ENCODE data around the gene ALKBH8.
"Not testable (repeated sequence)": the region's sequence is repeated elsewhere in the genome, so short reads cannot be mapped to it uniquely, and the experiment has no call there.

Gene ALKBH8, protein sequence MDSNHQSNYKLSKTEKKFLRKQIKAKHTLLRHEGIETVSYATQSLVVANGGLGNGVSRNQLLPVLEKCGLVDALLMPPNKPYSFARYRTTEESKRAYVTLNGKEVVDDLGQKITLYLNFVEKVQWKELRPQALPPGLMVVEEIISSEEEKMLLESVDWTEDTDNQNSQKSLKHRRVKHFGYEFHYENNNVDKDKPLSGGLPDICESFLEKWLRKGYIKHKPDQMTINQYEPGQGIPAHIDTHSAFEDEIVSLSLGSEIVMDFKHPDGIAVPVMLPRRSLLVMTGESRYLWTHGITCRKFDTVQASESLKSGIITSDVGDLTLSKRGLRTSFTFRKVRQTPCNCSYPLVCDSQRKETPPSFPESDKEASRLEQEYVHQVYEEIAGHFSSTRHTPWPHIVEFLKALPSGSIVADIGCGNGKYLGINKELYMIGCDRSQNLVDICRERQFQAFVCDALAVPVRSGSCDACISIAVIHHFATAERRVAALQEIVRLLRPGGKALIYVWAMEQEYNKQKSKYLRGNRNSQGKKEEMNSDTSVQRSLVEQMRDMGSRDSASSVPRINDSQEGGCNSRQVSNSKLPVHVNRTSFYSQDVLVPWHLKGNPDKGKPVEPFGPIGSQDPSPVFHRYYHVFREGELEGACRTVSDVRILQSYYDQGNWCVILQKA

DNA sequence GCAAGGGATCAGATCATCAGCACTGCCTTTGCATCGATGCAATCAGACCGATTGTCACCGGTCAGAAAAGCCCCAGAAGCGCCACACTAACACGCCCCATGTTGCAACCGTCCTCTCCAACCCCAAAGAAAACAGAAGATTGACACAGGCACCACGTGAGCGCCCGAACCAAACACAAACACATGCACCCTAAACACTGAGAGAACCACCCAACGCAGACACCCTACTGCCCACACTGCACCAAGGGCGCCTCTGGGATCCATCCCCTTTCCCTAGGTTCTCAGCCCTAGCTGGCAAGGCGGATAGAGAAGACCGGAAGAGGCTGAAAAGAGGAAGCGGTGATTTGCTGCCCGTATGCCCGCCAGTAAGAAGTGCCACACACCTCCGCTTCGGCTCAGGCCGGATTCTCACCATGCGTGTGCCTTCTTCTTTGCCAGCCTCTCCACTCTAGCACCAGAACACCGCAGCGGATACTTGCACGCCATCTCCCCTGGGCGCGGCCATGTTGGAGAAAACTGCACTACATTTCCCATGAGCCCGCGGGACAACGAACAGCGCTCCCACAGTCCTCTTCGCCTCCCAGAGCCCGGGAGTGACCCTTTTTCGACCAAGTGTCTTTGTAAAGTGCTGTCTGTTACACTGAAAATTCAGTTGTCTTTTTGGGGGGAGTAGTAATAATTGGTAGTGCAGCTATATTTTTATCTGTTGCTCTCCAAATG lies at the start of gene ALKBH8:
Gene ALKBH8, minus strand, starts transcription at position 517 of the 719 bp plus-strand sequence. CDS start 4,842 bp downstream, outside the sequence.
- DNase-seq, result peak; percentile 75

DNA sequence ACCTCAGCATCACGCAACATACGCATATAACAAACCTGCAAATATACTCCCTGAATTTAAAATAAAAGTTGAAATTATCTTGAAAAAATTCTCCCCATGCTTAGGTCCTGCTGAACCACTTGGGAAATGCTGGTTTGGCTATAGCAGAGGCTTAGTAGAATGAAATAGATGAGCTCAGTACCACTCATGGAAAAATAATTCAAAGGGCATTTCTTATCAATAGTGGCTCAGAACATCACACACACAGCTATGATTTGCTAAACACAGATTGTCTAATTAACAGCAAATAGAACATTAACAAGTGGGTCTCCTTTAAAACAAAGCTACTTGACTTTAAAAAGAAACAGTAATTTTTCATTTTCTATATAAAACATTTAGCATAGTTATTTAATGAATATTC lies 46.9 kb upstream of the ALKBH8 start:
- no peak for DNase-seq

DNA sequence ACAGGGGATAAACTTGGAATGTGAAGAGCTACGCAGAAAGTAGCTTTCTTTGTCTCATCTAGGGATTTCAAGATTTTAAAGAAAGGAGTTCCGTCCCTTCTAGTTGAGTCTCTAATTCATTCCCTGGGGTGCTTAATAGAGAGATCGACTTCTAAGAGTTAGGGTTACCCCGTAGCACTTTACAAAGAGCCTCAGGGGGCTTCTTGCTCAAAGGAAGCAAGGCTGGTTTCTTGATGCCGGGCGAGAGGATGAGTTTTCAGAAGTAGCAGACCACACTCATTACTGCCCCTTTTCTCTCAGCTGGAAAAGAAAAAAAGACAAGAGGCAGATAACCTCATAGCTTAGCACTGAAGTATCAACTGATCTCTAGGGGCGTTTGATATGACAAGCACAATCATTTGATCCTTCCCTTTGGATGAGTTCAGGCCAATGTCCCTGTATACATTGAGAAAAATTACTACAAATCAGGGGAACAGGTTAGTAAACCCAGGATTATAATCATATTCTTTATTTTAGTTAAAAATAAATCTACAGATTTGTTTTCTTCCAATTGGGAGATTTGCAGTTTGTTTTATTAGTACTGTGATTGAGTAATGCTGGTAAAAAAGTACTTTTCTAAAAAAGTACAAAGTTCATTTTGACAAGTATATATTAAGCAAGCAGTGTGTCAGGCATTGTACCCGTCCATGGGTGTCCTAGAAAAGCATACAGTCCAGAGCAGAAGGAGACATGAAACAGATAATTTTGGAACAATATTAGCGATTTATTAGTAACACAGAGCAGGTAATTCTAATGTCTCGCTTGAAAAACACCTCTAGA lies 44.1 kb upstream of the ALKBH8 start:
- DNase-seq, result no peak

DNA sequence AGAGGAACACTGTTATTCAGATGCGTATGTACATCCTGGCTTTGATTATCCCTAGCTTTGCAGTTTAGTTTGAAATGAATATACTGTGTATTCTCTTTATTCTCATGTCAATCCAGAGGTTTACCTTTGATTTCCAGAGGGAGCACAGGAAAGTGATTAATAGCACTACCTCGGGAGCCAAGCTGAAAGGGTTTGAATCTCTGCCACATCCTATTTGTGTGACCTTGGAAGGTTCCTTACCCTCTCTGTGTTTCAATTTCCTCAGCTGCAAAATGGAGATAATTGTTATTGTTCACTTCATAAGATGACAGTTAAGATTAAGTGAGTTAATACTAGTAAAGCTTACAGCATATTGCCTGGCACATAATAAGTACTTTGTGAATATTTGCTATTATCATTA lies 43.3 kb upstream of the ALKBH8 start:
- no peak for DNase-seq

DNA sequence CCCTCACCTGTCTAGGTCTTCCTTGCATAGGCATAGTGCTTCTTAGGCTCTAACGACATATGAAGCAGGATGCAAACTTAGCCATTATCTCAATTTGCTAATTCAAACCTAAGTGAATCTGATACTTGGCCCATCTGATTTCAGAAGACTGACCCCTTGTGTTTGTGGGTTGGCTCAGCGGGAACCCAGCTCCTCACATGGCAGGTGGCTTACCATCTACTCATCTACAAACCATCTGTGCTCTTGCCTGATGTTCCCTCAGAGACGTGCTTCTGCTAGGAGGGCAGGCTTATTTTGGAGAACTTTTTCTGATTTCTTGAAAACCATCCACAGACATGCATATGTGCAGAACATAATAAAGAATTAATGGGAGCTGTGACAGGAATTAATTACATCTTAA lies 40.6 kb upstream of the ALKBH8 start:
- no peak for DNase-seq

DNA sequence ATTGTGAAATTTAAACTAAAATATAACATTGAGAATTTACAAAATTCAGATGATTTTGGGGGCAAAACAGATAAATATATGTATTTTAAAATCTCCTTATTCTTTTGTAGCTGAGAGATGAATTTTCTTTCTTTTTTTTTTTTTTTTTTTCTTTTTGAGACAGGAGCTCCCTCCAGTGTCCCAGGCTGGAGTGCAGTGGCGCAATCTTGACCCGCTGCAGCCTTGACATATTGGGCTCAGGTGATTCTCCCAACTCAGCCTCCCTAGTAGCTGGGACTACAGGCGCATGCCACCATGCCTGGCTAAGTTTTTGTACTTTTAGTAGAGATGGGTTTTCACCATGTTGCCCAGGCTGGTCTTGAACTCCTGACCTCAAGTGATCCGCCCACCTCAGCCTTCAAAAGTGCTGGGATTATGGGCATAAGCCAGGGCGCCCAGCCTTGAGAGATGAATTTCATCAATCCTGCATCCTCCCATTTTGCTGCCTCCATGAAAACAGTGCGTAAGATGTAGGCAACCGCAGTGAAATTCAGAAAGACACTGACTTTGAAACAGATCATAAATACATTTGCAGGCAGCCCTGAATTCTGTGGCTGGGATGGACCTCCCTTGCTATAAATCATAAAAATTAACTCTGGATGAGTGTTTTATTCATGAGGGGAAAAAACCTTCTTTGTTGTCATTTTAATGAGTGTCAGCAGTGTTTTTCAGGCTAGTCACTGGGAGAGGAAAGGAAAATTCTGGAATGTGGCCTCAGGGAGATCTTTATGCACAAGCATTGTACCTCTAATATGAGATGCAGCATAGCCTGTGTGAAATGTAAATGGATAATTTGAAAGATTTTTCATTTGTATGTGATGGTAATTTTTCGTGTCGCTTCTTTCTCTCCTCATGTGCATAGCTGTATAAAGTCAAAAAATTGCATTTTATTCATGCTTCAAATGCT lies 39.8 kb upstream of the ALKBH8 start:
- no peak for DNase-seq

DNA sequence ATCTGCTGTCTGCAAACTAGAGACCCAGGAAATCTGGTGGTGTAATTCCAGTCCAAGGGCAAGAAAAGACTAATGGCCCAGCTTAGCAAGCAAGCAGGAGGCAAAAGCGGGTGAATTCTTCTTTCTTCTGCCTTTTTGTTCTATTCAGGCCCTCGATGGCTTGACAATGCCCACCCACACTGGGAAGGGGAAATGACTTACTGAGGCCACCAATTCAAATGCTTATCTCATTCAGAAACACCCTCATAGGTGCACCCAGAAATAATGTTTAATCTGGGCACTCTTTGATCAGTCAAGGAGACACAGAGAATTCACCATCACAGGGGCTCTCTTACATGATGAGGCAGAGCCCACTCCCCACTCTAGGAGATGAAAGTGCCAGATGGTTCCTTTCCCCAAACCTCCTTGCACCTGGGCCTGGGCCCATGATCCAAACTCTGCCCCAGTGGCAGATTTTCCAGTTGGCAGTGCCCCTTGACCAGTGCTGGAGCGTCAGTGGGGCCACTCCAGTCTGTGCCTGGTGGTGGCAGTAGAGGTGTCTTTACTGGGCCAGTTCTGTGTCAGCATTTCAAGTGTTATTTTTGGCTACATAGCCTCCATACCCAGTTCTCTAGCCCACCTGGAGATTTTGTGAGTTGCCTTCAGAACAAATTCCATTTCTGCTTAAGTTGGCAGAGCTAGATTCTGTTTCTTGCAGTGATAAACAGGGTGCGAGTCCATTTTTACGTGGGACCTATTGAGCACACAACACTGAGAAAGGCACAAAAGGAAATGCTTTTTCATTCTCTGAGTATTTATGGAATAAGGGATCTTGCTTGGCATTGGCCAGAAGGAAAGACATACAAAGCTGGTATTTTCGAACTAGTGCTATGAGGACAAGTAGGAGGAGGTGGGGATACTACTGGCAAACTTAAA lies 32.9 kb upstream of the ALKBH8 start:
- no peak for DNase-seq

DNA sequence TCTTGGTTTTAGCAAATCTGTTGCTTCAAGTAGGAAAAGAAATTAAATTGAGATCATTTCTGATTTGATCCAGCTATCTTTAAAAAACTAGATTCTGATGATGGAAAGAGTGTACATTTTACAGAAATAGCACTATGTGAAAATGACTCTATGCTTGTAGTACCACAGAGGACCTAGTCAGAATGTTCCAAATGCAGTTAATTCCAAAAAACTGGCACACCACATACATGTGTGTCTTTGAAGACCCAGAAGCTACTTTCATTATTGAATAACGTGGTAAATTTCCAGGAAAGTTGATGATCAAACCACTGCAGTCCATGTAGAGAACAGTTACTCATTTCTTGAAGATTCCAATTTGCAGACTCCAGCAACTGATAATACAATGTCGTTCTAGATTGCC lies 29.2 kb upstream of the ALKBH8 start:
- no peak for DNase-seq

DNA sequence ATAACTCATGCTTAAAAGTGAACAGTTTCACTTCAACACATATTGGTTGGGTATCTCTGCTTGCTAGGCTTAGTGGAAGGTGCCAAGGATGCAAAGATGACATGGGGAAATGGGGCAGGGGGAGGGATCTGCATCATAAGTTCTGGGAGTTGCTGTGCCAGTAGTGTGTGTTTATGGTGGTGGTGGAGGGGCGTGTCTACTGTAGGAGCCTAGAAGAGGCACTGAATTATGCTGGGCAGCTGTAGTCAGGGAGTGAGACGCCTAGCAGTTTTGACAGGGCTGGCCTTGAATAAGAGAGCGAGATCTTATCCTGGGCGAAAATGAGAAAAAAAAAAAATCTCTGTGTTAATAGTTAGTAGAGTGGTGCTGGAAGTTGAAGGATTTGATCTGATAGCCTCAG lies 28.4 kb upstream of the ALKBH8 start:
- DNase-seq, result no peak

DNA sequence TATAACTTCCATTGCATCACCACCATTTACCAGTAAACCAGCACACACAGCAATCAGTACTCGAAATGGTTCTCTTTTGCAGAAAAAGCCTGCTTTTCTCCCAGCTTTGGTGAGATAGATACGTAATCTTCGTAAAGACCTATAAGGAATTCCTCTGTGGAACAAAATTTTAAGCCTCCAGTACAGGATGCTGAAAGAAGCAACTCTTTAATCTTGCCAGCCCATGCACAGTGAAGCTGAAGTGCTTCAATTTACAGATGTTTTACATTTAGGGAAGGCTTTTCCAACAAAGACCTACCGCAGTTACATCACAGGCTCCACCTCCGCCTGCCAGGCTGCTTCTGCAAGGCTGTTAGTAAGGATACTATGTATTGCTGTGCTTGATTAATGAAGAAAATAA lies 27.3 kb upstream of the ALKBH8 start:
- DNase-seq, result no peak

DNA sequence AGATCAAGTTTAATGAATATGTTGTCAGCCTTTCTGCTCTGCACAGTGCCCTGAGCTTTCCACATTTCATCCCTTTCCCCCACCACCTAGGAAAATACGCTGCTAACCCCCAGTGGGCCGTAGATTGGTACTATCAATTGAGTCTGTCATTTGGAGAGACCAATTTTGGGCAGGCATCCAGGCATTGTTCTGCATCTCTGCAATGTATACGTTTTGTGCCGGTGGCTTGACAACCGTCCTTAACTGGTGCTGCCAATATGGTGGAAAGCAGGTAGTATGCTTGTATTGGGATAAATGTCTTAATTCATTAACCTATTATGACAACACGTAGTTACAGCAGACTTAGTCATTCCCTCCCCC lies 26.7 kb upstream of the ALKBH8 start:
- no peak for DNase-seq

DNA sequence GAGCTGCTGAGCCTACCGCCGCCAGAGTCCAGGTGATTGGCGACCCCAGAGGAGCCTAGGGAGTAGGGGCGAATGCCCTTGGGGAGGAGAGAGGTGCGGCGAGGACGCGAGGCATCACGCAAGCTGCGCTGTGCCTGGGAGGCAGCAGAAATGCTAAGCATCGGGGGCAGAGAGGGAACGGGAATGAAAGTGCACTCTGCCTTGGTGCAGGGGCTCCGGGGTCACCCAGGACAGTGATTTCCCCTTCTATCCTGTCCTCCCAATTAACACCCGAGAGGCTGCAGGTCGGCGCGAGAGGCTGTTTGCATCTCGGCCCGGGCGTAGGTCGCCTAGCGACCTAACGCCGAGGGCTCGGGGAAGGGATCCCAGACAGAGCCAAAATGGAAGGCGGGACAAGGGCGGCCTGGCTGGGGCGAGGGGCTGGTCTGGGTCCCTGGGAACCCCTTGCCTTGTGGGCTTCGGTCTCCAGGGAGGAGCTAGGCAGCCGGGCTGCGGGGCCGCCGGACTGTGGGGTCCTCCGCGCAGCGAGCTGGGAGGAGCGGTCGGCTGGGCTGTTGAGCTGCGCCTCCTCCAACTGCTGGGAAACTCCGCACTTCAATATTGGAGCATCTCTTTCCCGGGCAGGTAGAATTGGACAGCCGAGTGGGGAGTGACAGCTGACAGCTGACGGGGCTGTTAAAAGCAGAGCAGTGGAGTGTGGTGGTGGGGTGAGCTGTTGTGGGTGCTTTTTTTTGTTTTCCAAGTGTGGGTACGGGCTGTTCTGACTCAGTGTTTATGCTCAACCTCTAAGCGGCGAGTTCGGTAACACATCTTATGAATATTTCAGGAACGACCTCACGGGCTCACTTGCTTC lies 26.1 kb upstream of the ALKBH8 start:
- peak; percentile 10 for DNase-seq

DNA sequence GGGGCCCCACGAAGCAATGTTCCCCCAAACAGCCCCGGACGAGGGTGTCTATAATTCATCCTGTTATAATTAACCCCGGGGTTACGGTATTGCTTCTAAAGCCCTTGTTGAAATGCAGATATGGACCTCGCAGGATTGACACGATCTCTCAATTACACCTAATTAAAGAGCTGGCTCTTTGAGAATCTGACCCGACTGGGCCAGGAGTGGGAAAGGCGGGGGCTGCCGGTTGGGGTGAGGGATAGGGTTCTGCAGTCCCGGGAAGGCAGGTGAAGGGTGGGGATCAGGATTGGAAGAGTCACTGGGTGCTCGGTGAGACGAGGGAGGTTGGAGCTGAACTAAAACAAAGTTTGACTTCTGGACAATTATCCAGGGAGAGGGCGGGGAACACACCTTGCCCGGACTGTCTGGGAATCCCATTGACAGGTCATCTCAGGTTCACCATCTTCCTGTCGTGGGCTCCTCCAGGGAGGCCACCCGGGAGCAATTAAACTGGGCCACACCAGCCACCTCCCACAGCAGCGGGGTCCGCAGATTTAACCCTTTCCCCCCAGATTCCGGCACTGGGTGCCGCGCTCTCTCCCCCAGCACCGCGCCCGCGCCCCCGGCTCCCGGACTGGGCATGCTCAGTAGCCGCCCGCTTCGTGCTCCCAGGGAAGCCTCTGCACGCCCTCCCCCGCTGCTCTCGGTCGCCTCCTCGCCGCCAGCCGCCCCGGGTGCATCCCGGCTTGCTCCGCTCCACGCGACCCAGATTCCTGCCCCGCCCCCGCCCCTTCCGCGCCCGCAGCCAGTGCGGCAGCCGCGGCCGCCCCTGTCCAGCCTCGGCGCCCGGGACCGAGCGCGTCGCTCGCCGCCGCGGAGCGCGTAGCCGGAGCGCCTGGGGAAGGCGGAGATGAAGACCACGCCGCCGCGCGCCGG lies 25.2 kb upstream of the ALKBH8 start, which contains the start of gene ELMOD1:
Gene ELMOD1, plus strand, starts transcription at position 688 of the 918 bp plus-strand sequence. CDS start 27,043 bp downstream, outside the sequence.
- peak; percentile 8 for DNase-seq

DNA sequence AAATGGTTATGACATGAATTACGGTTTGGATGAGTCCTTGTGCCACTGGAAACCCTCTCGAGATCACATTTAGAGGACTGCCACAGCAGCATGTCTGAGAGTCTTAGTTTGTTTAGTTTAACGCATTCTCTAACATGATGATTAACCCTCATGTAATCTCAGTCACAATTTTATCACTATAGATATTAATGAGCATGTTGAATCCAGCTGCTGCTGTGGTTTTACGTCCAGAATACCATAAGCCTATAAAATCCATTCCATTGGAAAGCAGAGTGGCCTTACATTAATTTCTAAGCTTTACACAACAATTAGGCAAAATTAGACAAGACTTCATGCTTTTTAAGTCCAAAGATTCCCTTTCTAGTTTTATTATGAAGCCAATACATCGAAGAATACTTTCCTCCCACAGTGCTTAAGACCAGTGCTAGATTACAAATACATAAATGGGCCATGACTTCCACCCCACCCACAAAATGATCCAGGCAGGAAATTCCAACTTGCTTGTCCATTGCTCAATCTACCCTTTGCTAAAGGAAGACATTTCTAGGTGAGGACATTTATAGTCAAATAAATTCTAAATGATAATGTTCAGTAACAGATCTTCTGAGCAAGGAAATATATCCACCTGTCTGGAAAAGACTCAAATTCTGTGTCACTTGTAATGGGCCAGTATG lies 21.9 kb upstream of the ALKBH8 start:
- DNase-seq, result no peak

DNA sequence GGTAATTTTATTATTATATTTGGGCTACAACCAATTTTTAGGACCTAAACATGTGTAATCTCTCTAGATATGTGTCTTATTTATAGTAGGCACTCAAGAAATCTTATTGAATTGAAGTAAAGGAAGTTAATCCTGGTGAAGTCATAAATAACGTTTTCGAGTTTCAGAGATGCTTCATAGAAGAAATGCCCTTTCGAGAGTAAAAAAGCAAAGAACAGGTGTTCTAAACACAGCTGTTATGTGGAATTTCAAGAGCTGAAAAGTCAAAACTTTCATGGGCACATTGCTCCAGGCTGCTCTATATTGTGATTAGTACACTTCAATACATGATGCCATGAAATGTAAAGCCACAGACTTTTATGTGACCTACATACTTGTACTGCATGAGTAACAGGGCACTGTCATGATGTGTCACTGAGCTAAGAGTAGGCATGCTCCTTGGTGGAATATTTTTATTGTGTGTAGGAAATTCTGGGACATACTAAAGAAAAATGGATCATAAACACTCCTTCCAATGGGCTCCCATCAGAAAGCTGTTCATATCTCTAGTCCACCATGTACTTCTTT lies 18.2 kb upstream of the ALKBH8 start:
- no peak for DNase-seq

DNA sequence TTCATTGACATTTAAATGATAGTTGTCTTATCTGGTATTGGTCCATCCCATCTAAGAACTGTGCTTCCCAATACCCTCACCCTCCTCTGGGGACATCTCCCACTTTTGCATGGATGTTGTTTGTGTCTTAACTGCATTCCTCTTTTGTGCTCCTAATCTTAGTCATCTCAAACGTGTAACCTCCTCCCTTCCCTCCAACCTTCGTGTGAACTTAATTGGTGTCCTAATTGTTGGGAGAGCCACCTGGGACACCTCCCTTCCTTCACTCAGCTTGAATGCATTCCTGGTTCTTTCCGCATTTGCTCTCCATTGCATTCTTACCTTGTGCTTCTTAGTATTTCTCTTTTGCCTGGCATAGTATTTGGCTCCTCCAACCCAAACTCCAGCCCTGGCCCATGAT lies 15.6 kb upstream of the ALKBH8 start:
- no peak for DNase-seq

DNA sequence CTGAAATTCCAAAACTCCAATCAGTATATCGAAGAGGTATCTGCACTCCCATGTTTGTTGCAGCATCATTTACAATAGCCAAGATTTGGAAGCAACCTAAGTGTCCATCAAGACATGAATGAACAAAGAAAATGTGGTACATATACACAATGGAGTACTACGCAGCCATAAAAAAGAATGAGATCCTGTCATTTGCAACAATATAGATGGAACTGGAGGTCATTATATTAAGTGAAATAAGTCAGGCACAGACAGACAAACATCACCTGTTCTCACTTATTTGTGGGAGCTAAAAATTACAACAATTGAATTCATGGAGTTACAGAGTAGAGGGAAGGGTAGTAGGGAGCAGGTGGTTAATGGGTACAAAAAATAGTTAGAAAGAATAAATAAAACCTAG lies 13.6 kb upstream of the ALKBH8 start:
- DNase-seq, result not testable (repeated sequence)

DNA sequence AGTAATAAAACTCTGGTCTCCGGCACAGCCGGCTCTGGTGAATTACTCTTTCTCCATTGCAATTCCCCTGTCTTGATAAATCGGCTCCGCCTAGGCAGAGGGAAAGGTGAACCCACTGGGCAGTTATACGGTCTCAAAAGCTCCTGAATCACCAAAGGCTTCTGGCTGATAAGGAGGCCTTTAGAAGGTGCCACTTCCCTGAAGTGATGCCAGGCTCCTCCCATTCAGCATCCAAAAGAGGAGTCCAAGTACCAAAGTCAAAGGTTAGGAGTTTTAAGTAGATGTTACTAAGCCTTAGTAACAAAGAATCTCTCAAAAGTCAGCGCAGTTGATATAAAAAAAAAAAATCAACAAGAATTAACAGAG lies 11.8 kb upstream of the ALKBH8 start:
- no peak for DNase-seq
